ES-I3 (cell line): Measurements from ENCODE around the gene APOBEC2.
"Not testable (repeated sequence)": the region's sequence is repeated elsewhere in the genome, so short reads cannot be mapped to it uniquely, and the experiment has no call there.

Source experiments
- H3K36me3 ChIP-seq: 2 replicates; pipeline ENCODE4 v1.6.1; 2013; ENCODE audit warnings: mild to moderate bottlenecking, low read length, control low read depth, moderate library complexity; ENCODE audit not compliant: insufficient read depth
- H3K4me1 ChIP-seq: 2 replicates; pipeline ENCODE4 v1.6.1; 2013; ENCODE audit warnings: mild to moderate bottlenecking, control low read depth, low read length; ENCODE audit not compliant: insufficient read depth
- H3K9ac ChIP-seq: 2 replicates; pipeline ENCODE4 v1.6.1; 2013; ENCODE audit warnings: low read depth, mild to moderate bottlenecking, low read length, moderate library complexity
- H3K9me3 ChIP-seq: 2 replicates; pipeline ENCODE4 v1.6.1; 2013; ENCODE audit warnings: mild to moderate bottlenecking, low read length, moderate library complexity; ENCODE audit not compliant: control insufficient read depth, insufficient read depth

The APOBEC2 gene

GRCh38 chr6:41053041-41053440 is at the start of gene APOBEC2:
Gene APOBEC2 (plus strand): TSS chr6:41053202. CDS start chr6:41053348, 146 bp downstream.
- no peak within 1 kb of the TSS for H3K9ac ChIP-seq
- H3K4me1 ChIP-seq = peaks cover 14% of the 10 kb centered on the region; the same call in 1 of the 2 replicates
- no peaks in the 10 kb centered on the region; the same call in 1 of the 2 replicates for H3K36me3 ChIP-seq
- H3K9me3 ChIP-seq = no peaks in the 10 kb centered on the region

DNA sequence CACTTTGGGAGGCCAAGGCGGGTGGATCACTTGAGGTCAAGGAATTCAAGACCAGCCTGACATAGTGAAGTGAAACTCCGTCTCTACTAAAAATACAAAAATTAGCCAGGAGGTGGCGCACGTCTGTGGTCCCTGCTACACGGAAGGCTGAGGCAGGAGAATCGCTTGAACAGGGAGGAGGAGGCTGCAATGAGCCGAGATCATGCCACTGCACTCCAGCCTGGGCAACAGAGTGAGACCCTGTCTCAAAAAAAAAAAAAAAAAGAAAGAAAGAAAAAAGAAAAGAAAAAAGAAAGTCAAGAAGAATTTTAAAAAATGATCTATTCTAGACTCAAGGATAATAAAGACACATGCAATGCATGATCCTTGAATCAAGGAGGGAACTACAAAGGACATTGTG is 46.8 kb upstream of the APOBEC2 start:
- not testable (repeated sequence) for H3K4me1 ChIP-seq, H3K9me3 ChIP-seq, H3K36me3 ChIP-seq, H3K9ac ChIP-seq

DNA sequence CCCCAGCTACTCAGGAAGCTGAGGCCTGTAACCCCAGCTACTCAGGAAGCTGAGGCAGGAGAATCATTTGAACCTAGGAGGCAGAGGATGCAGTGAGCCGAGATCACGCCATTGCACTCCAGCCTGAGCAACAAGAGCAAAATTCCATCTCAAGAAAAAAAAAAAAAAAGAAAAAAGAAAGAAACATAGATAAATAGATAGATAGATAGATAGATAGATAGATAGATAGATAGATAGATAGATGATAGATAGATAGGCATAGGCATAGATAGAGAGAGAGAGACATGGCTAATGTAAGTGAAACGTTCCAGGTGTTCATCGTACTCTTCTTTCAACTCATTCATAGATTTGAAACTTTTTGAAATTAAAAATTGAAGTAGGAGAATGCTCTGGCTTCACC is 46.0 kb upstream of the APOBEC2 start:
- not testable (repeated sequence) for H3K4me1 ChIP-seq, H3K9ac ChIP-seq, H3K9me3 ChIP-seq, H3K36me3 ChIP-seq

- no peaks in the 10 kb centered on the region for H3K9me3 ChIP-seq
- no peak overlapping the region for H3K9ac ChIP-seq
- H3K4me1 ChIP-seq = no peaks in the 10 kb centered on the region
- H3K36me3 ChIP-seq = no peaks in the 10 kb centered on the region
These were observed 45.0 kb upstream of the APOBEC2 start for GRCh38 chr6:41008011-41008410.

- no peaks in the 10 kb centered on the region for H3K36me3 ChIP-seq
- no peaks in the 10 kb centered on the region for H3K4me1 ChIP-seq
- no peaks in the 10 kb centered on the region for H3K9me3 ChIP-seq
- no peak overlapping the region for H3K9ac ChIP-seq
These were observed 43.3 kb upstream of the APOBEC2 start for GRCh38 chr6:41009669-41010068.

GRCh38 chr6:41011673-41012072 is 41.3 kb upstream of the APOBEC2 start:
- H3K9me3 ChIP-seq = no peaks in the 10 kb centered on the region
- H3K36me3 ChIP-seq = no peaks in the 10 kb centered on the region
- H3K9ac ChIP-seq = no peak overlapping the region

GRCh38 chr6:41013466-41014153 is 39.4 kb upstream of the APOBEC2 start:
- Histone ChIP-seq H3K9ac (no peak overlapping the region), H3K36me3 (no peaks in the 10 kb centered on the region), H3K4me1 (no peaks in the 10 kb centered on the region), H3K9me3 (no peaks in the 10 kb centered on the region)

More at GRCh38 chr6:41011673-41012072, 41.3 kb upstream of the APOBEC2 start:
- H3K4me1 ChIP-seq = no peaks in the 10 kb centered on the region

DNA sequence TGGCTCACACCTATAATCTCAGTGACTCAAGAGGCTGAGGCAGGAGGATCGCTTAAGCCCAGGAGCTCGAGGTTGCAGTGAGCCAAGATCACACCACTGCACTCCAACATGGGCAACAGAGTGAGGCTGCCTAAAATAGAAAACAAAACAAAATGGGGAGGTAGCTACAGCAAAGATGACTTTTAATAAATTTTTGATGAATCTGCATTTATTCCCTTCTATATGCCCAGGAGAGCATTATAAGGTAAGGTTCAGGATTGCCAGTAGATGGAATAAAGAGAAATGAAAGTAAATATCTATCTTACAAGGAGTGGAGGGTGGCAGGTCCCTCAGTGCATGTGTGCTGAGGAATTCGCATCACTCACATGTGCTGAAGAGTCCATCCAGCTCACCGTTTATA is 38.2 kb upstream of the APOBEC2 start:
- no peaks in the 10 kb centered on the region for H3K4me1 ChIP-seq
- H3K9me3 ChIP-seq = no peaks in the 10 kb centered on the region
- no peaks in the 10 kb centered on the region for H3K36me3 ChIP-seq
- H3K9ac ChIP-seq = no peak overlapping the region

DNA sequence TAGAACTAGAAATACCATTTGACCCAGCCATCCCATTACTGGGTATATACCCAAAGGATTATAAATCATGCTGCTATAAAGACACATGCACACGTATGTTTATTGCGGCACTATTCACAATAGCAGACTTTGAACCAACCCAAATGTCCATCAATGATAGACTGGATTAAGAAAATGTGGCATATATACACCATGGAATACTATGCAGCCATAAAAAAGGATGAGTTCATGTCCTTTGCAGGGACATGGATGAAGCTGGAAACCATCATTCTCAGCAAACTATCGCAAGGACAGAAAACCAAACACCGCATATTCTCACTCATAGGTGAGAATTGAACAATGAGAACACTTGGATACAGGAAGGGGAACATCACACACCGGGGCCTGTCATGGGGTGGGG is 37.1 kb upstream of the APOBEC2 start:
- not testable (repeated sequence) for H3K9ac ChIP-seq, H3K9me3 ChIP-seq, H3K36me3 ChIP-seq

DNA sequence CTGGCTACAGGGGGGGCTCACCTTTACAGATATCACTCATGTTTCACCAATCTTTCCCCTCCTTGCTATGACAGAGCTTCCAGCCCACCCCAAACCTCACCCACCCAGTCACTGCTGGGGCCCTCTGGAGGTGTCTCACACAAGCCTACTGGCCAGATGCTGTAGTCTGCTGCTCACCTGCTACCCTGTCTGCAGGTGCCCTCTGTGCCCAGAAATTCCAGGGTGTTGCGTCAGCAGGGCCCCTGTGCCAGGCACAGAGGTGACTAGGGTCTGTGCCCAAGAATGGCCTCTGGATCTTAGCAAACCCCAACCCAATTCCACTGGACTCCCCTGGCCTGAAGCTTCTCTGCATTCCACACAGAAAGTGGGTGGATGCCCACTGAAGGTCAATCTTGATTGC is 35.3 kb upstream of the APOBEC2 start:
- Histone ChIP-seq H3K4me1 (no peaks in the 10 kb centered on the region), H3K9ac (no peak overlapping the region), H3K36me3 (no peaks in the 10 kb centered on the region), H3K9me3 (no peaks in the 10 kb centered on the region)

More for the DNA sequence above, 37.1 kb upstream of the APOBEC2 start:
- H3K4me1 ChIP-seq = not testable (repeated sequence)

GRCh38 chr6:41021832-41022231 is 31.2 kb upstream of the APOBEC2 start:
- Histone ChIP-seq H3K9ac (no peak overlapping the region), H3K9me3 (no peaks in the 10 kb centered on the region), H3K4me1 (peaks cover 4% of the 10 kb centered on the region; the same call in 1 of the 2 replicates), H3K36me3 (no peaks in the 10 kb centered on the region)

GRCh38 chr6:41022294-41022693 is 30.7 kb upstream of the APOBEC2 start:
- Histone ChIP-seq H3K4me1 (peaks cover 9% of the 10 kb centered on the region; the same call in 1 of the 2 replicates), H3K36me3 (no peaks in the 10 kb centered on the region), H3K9ac (no peak overlapping the region), H3K9me3 (no peaks in the 10 kb centered on the region)

DNA sequence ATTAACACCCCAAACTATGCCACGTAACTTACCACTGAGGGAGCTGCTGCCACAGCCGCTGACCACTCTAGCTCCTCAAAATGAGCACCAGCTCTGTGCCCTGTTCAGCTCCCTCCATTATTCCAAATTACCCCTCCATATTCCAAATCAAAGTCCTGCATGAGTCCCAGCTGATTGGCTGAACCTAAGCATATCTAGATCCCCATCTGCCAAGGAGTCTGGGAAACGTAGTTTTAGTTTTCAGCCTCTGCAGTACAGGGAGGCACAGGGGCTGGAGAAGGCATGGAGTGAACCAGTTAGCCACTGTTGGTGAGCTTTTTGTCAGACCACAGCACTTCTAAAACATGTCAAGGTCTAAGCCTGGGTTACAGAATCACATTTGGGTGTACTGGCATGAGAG is 29.9 kb upstream of the APOBEC2 start:
- H3K36me3 ChIP-seq = no peaks in the 10 kb centered on the region
- no peak overlapping the region for H3K9ac ChIP-seq
- peaks cover 10% of the 10 kb centered on the region; the same call in 1 of the 2 replicates for H3K4me1 ChIP-seq
- no peaks in the 10 kb centered on the region for H3K9me3 ChIP-seq

GRCh38 chr6:41025966-41026530 is 27.0 kb upstream of the APOBEC2 start:
- Histone ChIP-seq H3K4me1 (peaks cover 16% of the 10 kb centered on the region; the same call in 1 of the 2 replicates), H3K9ac (no peak overlapping the region), H3K9me3 (no peaks in the 10 kb centered on the region), H3K36me3 (no peaks in the 10 kb centered on the region)

DNA sequence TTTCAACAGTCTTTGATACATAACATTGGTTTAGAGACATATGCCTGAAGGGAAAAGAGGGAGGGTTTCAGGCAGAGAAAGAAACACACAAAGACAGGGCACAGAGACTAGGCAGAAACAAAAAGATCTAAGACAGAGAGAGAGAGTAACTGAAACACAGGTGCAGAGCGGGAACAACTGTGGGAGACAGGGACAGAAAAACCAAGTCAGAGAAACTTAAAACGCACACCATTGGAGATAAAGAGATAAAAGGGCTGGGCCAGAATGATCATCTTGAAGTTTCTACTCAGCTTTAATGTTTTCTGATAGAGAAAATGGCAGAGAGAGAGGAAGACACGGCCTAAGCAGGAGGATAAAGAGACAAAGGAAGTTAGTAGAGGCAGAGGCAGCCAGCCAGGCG is 25.8 kb upstream of the APOBEC2 start:
- Histone ChIP-seq H3K9me3 (no peaks in the 10 kb centered on the region), H3K36me3 (no peaks in the 10 kb centered on the region), H3K4me1 (peaks cover 16% of the 10 kb centered on the region; the same call in 1 of the 2 replicates), H3K9ac (peak overlapping the region; percentile 73)
